Left forelimb (tissue), 1 donor: Measurements from ENCODE around the gene SYCE3.
"Not testable (repeated sequence)": the region's sequence is repeated elsewhere in the genome, so short reads cannot be mapped to it uniquely, and the experiment has no call there.

Source experiments
- DNase-seq: peaks from one replicate; pipeline ENCODE4 v3.0.0-alpha.2; 2018; ENCODE audit warnings: low spot score

The SYCE3 gene, protein sequence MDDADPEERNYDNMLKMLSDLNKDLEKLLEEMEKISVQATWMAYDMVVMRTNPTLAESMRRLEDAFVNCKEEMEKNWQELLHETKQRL

DNA sequence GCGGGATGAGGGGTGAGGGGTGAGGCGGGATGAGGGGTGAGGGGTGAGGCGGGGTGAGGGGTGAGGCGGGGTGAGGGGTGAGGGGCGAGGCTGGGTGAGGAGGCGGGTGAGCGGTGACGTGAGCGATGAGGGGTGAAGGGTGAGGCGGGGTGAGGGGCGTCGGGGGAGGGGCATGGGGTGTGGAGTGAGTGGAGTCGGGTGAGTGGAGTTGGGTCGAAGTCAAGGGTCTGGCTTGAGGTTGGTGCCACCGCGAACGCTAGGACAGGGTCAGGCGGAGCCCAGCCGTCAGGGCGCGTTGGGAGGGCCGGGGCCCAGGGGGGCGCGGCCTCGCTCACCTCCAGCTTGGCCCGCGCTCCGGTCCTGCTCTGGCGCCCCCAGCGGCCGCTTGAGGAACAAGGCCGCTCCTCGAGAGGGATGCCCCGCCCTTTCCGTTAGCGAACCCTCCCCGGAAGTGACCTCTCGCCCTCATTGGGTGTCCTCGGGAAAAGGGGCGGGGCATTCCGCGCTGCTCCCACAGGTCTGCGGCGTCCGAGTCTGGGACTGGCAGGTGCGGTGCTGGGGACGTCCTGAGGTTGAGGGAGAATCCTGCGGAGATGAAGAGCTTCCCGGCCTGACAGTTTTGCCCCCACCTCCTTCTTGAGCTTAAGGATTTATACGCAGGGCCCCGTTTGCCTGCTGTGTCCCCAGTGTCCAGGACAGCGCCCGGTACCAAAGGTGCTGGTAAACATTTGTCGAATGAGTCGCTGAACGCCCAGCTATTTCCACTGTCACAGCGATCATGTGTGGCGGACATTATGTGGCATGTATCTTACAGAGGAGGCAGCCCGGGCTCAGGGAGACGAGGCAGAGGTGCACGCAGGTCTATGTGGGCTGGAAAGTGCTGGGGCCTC lies at the start of gene SYCE3:
Gene SYCE3 (minus strand): TSS at position 397 of the 890 bp plus-strand sequence. CDS start 6,514 bp downstream, outside the sequence.
- peak; percentile 95 for DNase-seq

DNA sequence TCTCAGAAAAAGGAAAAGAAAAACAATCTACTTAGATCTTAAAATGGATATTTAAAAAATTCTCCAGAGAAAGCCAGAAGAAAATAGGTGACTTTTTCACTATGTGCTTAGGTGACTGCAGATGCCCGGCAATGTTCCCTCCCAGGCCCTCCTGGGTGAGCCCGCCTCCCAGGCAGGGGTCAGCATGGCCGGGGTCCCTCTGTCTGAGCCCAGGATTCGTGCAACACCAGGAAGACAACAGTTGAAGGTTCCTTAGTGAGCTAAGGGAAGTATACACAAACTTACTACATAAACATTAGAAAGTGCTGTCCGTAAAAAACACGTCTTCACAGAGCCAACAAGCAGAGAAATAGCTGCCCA lies 49.4 kb upstream of the SYCE3 start:
- no peak for DNase-seq

DNA sequence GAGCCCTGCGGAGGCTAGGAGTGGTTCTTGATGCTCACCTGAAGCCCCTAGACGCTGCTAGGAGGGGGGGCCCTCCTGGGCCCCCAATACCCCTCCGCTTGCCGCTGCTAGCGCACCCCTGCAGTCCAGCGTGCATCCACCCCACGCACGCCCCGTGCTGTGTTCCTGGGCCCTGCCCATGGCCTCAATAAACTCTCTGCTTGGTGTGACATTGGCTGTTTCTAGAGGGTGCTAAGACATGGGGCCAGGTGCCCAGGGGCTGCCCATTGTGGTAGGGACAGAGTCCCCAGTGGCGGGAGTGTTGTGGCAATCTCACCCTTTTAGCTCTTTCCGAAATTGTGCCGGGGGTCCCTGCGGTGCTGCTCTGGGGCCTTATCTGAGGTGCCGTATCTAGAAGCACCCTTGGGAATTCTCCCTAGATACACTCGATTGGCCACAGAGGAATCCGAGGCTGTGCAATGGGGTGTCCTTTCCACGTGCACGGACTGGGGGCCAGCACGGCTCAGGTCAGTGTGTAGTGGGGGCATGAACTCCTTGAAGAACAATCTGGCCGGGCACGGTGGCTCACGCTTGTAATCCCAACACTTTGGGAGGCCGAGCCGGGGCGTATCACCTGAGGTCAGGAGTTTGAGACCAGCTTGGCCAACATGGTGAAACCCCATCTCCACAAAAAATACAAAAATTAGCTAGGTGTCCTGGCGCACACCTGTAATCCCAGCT lies 48.8 kb upstream of the SYCE3 start:
- no peak for DNase-seq

DNA sequence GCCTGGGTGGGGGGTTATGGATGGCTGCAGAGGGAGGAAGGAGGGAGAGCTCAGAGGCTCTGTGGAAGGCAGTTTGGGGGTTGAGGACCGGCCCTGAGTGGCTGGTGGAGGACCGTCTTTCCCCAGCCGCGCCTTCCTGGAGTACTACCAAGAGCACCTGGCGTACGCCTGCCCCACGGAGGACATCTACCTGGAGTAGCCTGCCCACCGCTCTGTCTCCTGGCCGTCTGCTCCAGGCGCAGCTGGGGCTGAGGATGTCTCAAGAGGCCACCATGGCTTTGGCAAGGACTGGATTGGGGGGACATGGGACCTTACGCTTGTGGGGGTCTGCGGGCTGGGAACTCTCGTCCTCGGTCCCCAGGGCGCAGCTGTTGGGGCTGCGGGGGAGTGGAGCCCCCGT lies 47.9 kb upstream of the SYCE3 start:
- DNase-seq, result no peak

DNA sequence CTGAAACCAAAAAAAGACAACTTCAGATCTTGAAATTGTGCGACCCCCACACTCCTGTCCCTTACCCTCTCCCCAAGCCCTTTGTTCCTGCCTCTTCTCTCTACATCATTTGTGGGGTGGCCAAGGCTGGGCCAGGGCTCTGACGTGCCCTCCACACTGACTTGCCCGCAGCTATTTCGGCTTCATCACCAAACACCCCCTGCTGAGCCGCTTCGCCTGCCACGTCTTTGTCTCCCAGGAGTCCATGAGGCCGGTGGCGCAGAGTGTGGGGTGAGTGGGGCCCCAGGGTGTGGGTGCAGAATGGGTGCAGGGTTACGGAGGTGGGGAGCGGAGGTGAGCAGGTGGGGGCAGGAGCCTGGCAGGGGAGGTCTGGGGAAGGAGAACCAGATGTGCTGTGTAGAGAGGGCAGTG lies 47.3 kb upstream of the SYCE3 start:
- DNase-seq, result no peak

DNA sequence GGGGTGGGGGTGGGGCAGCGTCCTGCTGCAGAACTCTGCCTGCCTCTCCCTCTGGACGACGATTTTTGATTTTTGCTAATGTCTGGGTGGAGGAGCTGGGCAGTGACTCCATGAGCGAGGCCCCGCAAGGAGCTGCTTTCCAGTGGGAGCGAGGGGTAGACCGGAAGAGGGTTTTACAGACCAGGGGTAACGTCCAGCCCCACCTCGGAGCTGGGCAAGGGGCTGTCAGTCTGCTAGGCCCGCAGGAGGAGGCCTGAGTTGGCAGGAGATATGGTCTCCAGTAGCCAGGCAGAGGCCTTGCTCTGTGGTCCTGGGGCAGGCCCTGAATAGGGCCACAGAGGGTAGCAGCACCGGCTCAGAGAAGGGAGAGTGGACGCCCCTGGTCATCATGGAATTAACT lies 46.9 kb upstream of the SYCE3 start:
- DNase-seq, result no peak

DNA sequence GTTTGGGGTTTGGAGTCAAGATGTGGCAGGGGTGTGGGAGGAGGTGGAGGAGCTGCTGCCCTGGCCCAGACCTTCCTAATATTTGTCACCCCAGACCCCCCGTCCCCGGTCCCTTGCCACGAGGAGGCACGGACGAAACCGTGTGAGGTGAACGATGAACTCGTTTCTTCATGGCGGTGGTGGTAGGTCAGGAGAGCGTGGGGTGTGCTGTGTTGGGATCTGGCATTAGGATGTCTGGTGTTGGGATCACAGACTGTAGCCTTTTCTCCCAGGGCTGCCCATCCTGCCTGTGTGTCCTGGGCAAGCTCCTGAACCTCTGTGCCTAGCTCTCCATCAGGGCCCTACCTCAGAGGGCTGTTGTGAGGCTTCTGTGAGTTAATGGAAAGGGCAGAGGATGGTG lies 46.3 kb upstream of the SYCE3 start:
- DNase-seq, result no peak

DNA sequence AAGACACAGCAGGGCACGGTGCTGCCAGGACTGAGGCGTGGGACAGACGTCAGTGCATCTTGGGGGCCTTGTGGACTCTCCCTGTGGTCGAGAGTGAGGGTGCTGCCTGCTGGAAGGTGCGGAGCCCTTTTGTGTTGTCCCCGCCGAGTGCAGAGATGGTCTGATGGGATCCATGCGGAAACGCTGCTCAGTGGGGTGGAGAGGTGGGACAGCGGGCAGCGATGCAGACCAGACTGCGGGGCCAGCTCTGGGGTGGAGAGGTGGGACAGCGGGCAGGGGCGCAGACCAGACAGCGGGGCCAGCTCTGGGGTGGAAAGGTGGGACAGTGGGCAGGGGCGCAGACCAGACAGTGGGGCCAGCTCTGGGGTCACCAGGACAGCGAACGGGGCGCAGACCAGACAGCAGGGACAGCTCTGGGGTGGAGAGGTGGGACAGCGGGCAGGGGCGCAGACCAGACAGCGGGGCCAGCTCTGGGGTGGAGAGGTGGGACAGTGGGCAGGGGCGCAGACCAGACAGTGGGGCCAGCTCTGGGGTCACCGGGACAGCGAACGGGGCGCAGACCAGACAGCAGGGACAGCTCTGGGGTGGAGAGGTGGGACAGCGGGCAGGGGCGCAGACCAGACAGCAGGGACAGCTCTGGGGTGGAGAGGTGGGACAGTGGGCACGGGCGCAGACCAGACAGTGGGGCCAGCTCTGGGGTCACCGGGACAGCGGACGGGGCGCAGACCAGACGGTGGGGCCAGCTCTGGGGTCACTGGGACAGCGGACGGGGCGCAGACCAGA lies 45.5 kb upstream of the SYCE3 start:
- DNase-seq, result not testable (repeated sequence)

DNA sequence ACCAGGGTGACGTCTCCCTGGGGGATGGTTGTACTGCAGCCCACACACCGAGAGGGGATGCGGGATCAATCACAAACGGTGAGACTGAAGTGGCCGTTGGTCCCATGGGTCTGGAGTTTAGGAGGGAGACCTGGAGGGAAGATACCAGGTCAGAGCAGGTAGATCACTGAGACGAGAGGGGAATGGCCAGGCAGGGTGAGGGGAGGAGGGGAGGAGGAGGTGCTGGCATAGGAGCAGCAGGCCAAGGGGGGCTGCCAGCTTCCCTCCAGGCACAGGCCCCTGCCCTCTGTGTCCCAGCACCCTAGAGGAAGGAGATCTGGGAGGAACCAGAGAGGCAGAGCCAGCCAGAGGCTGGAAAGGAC lies 44.9 kb upstream of the SYCE3 start:
- DNase-seq, result no peak

DNA sequence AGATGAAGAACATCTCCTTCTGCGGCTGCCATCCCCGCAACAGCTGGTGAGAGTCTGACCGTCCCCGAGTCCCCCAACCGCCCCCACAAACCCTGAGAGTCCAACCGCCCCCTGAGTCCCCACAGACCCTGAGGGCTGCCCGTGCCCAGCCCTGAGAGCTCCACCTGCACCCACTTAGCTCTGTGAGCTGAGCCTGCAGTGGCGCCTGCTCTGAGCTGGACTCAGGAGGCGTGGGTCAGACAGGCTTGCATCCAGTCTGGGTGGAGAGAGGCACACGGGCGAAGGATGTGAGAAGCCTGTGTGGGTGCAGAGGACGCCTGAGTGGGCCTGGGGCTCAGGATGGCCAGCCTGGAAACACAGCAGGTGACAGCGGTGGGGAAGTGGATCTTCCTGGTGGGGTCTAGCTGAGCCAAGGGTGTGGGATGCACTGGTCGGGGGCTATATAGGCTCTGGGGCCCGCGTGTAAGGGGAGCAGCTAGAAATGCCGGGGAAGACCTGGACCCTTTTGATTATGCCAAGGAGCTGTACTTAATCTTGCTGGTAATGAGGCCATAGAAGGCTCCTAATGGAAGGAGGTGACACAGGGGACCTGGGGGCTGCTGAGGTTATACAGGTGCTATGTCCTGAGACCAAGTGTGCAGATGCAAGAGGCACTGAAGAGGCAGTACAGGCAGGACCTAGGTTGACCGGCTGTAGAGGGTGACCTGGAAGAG lies 44.4 kb upstream of the SYCE3 start:
- DNase-seq, result no peak

DNA sequence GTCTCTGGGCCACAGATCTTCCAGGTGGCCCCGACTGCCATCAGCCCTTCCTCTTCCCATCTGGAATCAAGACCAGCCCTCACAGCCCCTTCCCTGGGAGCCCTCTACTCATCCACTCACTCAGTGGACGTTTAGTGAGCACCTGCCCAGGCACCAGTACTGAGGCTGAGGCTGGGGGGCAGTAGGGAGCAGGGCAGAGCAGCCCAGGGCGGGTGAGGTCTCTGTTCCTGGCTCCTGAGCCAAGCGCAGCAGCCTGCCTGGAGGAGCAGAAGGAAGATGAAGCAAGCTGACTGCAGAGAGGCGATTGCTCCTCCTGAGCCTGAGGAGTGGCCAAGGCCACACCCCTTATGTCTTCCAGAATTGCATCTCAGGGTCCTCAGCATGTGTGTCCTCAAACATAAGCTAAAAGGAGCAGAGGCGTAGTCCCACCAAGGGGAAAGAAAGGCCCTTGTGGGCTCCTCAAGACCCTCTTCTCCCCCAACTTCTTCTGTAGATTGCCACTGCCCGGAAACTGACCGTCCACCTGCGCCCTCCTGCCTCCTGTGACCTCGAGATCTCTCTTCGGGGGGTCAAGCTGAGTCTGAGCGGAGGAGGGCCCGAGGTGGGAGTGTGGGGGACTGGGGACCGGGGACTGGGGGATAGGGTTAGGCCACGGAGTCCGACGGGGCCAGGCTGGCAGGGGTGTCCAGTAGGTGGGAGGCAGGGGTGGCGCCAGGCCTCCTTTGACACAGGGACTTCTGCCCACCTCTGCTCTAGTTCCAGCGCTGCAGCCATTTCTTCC lies 43.6 kb upstream of the SYCE3 start:
- no peak for DNase-seq

DNA sequence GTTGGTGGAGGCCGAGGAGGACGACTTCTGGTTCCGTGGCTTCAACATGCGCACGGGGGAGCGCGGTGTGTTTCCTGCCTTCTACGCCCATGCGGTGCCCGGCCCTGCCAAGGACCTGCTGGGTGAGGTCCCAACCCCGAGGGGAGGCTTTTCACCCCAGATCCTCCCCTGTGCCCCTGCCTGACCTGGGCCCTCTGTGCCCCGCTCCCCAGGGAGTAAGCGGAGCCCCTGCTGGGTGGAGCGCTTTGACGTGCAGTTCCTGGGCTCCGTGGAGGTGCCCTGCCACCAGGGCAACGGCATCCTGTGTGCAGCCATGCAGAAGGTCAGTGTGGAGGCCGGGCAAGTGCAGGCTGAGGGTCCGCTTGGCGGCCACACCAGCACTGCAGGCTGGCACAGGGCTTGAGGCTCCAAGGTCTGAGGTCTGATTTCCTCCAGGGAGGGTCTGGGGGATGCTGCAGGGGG lies 42.9 kb upstream of the SYCE3 start:
- no peak for DNase-seq

DNA sequence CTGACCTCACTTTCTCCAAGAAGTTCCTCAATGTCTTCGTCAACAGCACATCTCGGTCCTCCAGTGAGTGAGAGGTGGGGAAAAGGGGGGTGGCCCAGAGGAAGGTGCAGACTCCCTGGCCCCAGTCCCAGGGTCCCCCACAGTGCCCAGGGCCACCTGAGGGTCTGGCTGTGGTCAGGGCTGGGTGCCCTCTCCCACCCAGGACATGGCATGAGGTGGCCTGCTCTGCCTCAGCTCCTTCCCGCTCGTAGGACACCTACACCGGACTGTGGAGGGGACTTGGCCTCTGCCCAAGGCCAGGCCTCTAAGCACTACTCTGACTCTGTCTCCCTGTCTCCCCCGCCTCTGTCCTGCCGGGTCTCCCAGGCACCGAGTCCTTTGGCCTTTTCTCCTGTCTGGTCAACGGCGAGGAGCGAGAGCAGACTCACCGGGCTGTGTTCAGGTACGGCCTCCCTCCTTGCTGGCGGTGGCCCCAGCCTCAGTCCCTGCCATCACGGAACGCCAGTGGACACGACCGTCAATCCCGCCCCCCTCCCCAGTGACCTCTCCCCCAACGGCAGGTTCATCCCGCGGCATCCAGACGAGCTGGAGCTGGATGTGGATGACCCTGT lies 42.4 kb upstream of the SYCE3 start:
- DNase-seq, result no peak

DNA sequence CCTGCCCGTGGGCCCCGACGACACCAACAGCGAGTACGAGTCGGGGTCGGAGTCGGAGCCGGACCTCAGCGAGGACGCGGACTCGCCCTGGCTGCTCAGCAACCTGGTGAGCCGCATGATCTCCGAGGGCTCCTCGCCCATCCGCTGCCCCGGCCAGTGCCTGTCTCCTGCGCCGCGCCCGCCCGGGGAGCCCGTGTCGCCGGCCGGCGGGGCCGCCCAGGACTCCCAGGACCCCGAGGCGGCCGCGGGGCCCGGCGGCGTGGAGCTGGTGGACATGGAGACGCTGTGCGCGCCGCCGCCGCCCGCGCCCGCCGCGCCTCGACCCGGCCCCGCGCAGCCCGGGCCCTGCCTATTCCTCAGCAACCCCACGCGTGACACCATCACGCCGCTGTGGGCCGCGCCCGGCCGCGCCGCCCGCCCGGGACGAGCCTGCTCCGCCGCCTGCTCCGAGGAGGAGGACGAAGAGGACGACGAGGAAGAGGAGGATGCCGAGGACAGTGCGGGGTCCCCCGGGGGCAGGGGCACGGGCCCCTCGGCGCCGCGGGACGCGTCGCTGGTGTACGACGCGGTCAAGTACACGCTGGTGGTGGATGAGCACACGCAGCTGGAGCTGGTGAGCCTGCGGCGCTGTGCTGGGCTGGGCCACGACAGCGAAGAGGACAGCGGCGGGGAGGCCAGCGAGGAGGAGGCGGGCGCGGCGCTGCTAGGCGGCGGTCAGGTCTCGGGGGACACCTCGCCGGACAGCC lies 41.7 kb upstream of the SYCE3 start:
- DNase-seq, result no peak

DNA sequence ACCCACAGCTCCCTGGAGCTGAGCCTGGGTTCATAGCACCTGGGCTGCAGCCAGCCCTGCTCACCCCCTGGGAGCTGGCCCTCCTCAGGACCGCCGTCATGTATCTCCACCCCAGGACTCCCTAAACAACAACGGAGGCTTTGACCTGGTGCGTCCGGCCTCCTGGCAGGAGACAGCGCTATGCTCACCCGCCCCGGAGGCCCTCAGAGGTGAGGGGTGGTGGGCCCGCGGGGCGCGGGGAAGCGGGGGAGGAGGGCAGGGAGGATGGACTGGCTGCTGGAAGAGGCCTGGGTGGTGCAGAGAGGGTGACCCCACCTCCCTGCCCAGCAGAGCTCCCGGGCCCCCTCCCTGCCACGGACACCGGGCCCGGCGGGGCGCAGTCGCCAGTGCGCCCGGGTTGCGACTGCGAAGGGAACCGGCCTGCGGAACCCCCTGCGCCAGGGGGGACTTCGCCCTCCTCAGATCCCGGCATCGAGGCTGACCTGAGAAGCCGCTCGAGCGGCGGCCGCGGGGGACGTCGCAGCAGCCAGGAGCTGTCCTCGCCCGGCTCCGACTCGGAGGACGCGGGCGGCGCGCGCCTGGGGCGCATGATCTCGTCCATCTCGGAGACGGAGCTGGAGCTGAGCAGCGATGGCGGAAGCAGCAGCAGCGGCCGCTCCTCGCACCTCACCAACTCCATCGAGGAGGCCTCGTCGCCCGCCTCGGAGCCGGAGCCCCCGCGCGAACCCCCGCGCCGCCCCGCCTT lies 41.0 kb upstream of the SYCE3 start:
- no peak for DNase-seq

DNA sequence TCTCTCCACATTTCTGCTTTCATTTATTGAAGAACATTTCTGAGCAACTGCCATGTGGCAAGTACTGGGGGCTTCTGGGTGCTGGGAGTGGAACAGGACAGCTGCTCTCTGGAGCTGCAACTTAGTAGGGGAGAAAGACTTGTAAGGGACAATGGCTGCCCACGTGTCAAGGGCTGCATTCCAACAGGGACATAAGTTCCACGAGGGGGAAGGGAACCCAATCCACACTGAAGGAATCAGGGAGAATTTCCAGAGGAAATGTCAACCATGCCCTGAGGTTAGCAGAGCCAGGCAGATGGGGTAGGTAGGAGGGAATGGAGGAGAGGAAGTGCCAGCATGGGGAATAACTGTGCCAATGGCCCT lies 39.6 kb upstream of the SYCE3 start:
- DNase-seq, result no peak

DNA sequence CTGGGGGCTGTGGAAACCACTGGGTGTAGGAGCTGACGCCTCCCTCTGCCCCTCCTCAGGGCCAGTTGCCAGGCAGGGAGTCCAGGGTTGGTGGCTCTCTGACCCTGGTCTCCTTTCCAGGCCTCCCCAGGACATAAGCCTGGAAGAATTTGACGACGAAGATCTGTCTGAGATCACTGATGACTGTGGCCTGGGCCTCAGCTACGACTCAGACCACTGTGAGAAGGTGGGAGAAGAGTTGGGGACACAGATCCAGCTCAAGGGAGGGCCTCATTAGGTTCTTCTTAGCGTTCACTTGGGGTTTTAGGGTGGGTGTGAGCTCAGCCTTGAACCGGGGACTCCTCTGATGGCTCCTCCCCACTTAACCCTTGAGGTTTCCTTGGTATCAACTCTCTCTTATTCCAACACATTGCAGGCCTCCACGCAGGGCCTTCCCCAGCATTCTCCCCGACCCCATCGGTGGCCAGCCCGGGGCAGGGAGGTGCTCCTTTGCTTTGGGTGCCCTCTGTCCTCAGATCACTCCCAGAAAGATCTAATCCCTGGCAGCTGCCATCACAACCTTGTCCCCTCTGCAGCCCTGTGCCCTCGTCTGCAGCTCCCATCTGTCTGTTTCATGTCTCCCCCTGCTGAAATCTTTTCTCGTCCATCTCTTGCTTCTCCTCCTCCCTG lies 39.1 kb upstream of the SYCE3 start:
- no peak for DNase-seq

DNA sequence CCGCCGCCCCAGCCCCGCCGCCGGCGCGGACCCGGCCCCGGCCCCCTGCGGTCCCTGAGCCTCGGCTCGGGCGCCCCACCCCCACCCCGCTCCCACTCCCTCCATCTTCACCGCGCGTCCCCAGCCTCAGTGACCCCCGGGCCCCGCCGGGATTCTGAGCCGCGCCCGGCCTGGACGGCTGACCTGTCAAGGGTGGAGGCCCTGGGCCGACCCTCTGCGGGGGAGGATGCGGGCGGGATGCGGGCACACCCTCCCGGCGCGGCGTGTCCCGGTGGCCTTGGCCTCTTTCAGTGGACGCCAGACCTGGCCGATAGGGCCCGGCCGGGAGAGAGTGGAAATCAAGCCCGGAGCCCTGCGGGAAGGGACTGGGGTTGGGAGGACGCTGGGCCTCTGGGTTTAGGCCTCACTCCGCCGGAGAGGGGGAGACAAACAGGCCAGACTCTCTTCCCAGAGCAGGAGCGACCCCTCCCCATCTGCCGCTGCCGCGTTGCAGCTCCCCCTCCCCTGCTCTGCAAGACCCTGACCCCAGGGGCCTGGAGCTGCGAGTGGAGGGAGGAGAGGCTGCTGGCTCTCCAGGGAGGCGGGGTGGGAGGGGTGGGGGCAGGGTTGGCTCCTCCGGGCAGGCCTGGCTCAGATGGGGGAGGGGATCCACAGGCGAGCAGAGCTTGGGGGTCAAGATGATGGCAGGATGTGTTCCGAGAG lies 38.4 kb upstream of the SYCE3 start:
- DNase-seq, result no peak
